IPS-15b (cell line): ENCODE data around the gene FAM13B.
"Not testable (repeated sequence)": the region's sequence is repeated elsewhere in the genome, so short reads cannot be mapped to it uniquely, and the experiment has no call there.

Source experiments
- H3K27me3 ChIP-seq: one replicate; pipeline ENCODE4 v1.6.1; 2013; ENCODE audit warnings: low read length; ENCODE audit not compliant: control insufficient read depth, insufficient read depth
- H3K36me3 ChIP-seq: one replicate; pipeline ENCODE4 v1.6.1; 2013; ENCODE audit warnings: low read length; ENCODE audit not compliant: control insufficient read depth, insufficient read depth
- H3K4me1 ChIP-seq: one replicate; pipeline ENCODE4 v1.6.1; 2013; ENCODE audit warnings: mild to moderate bottlenecking, low read length; ENCODE audit not compliant: control insufficient read depth, insufficient read depth
- H3K4me3 ChIP-seq: one replicate; pipeline ENCODE4 v1.5.1; 2013; ENCODE audit warnings: low read depth, low read length
- H3K9ac ChIP-seq: one replicate; pipeline ENCODE4 v1.6.1; 2013; ENCODE audit warnings: low read depth, mild to moderate bottlenecking, low read length
- H3K9me3 ChIP-seq: one replicate; pipeline ENCODE4 v1.6.1; 2013; ENCODE audit warnings: mild to moderate bottlenecking, low read length; ENCODE audit not compliant: control insufficient read depth, insufficient read depth

Gene FAM13B

DNA sequence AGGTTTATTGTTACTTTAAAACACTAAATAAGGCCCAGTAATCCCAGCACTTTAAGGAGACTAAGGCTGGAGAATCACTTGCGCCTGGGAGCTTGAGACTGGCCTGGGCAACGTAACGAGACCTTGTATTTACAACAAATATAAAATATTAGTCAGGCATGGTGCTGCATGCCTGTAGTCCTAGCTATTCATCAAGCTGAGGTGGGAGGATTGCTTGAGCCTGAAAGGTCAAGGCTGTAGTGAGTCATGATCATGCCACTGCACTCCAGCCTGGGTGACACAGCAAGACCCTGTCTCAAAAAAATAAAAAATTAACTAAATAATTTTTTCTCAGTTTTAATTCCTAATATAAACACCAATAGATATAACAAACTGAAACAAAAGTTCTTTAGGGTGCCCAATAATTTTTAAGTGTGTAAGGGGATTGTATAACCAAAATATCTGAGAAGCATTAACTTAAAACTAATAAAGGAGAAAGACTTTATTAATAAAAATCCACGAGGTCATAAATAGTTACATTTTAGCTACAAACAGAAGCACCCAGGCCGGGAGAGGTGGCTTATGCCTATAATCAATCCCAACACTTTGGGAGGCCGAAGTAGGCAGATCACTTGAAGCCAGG is 32.7 kb downstream of the FAM13B start:
- no peak overlapping the region for H3K4me3 ChIP-seq
- H3K36me3 ChIP-seq, result peaks cover 4% of the 10 kb centered on the region
- H3K9me3 ChIP-seq, result no peaks in the 10 kb centered on the region
- H3K9ac ChIP-seq, result no peak overlapping the region
- no peaks in the 10 kb centered on the region for H3K4me1 ChIP-seq
- no peaks in the 10 kb centered on the region for H3K27me3 ChIP-seq

DNA sequence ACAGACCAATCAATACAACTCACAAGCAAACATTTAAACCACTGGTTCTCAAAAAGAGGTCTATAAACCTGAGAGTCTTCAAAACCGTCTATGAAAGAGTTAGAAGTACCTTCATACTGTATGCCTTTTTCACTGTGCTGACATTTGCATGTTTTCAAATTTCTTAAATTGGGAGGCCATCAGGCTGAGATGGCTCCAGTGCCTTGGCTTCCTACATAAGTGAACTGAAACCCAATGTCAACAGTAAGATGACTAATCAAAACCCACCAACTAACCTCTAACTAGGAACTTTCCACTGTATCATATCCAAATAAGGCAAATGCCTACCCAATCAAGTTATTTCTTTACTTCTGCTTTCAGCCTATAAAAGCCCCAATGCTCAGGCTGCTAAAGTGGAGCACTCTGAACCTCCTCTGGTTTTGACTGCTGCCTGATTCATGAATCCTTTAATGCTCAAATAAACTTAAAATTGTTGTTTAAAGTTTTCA is 35.1 kb downstream of the FAM13B start:
- H3K4me1 ChIP-seq, result no peaks in the 10 kb centered on the region
- no peaks in the 10 kb centered on the region for H3K9me3 ChIP-seq
- H3K9ac ChIP-seq, result no peak overlapping the region
- H3K36me3 ChIP-seq, result no peaks in the 10 kb centered on the region
- no peaks in the 10 kb centered on the region for H3K27me3 ChIP-seq
- no peak overlapping the region for H3K4me3 ChIP-seq

DNA sequence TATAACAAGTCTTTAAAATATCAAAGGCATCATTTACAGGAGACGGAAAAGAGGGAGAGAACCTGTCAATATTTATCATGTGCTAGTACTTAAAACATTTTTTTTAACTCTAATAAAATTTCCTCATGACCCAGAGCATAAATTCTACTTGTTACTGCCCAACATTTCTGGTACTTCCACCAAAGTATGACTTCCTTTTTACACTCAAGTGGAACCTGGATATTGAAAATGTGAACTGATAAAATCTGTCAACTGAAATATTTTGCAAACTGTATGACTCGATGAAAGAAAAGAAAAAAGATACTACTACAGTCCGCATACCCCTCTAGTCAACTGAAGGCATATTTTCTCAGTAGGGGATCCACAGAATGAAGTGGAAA is 37.1 kb downstream of the FAM13B start:
- no peaks in the 10 kb centered on the region for H3K4me1 ChIP-seq
- H3K9ac ChIP-seq, result no peak overlapping the region

DNA sequence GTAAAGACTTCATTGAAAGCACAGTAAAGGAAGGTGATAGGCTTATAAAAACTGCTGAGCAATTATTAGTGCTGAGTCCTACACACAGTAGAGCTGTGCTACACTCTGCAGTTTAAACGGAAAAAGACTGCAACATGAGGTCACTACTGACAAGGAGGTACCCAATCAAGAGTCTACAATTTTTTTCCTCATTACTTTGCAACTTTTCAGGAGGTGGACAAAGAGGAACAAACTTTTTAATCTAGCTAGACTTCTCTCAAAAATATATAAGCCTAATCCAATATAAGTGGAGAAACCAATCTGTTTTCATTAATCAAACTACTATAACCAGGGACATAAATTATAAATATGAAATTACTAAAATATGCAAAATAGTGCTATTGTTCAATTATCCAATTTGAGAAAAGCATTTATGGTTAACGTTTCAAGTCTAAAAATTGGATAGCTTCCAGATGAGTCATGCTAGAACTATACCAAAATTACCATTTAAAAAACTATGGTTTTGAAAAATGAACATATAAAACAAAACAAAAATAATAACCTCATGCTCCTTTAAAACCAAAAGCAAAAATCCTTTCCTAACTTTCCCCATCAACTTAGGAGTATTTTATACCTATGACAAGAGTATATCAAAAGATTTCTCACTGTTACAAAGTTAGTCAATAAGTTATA is 37.7 kb downstream of the FAM13B start:
- no peaks in the 10 kb centered on the region for H3K9me3 ChIP-seq
- no peaks in the 10 kb centered on the region for H3K4me1 ChIP-seq
- H3K9ac ChIP-seq, result no peak overlapping the region
- H3K27me3 ChIP-seq, result no peaks in the 10 kb centered on the region
- H3K36me3 ChIP-seq, result no peaks in the 10 kb centered on the region
- no peak overlapping the region for H3K4me3 ChIP-seq

More for the DNA sequence above, 37.1 kb downstream of the FAM13B start:
- Histone ChIP-seq H3K36me3 (no peaks in the 10 kb centered on the region), H3K27me3 (no peaks in the 10 kb centered on the region), H3K9me3 (no peaks in the 10 kb centered on the region), H3K4me3 (no peak overlapping the region)

DNA sequence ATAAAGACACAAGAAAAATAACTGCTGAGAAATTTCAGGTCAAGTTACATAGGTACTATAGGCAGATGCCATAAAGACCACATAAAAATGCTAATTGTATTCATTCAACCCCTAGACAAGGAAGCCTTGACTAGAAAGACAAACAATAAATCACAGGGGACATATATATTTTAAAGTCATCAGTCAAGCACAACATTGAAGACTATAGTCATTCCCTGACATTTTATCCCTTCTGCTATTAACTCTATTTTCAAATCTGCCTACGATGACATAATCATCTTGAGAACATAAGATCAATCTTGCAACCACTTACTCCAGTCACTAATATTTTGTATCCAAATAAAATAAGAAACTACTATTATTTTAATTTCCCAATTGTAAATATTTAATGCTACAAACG is 38.3 kb downstream of the FAM13B start:
- Histone ChIP-seq H3K4me1 (no peaks in the 10 kb centered on the region), H3K9ac (no peak overlapping the region), H3K27me3 (no peaks in the 10 kb centered on the region)

DNA sequence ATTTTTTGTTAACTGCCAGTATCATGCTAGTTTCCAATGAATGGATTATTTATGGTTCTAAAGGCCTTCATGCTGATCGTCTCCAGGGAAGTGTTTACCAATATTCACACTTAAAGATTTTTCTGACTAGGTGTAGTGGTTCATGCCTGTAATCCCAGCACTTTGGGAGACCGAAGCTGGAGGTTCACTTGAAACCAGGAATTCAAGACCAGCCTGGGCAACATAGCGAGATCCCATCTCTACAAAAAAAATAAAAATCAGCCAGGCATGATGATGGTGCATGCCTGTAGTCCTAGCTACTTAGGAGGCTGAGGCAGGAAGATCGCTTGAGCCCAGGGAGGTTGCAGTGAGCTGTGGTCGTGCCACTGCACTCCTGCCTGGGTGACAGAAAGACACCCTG is 43.5 kb downstream of the FAM13B start:
- no peaks in the 10 kb centered on the region for H3K27me3 ChIP-seq
- H3K36me3 ChIP-seq, result no peaks in the 10 kb centered on the region
- no peaks in the 10 kb centered on the region for H3K4me1 ChIP-seq
- no peak overlapping the region for H3K4me3 ChIP-seq
- no peaks in the 10 kb centered on the region for H3K9me3 ChIP-seq
- H3K9ac ChIP-seq, result no peak overlapping the region

More for the DNA sequence above, 38.3 kb downstream of the FAM13B start:
- H3K36me3 ChIP-seq, result no peaks in the 10 kb centered on the region
- no peak overlapping the region for H3K4me3 ChIP-seq
- no peaks in the 10 kb centered on the region for H3K9me3 ChIP-seq

DNA sequence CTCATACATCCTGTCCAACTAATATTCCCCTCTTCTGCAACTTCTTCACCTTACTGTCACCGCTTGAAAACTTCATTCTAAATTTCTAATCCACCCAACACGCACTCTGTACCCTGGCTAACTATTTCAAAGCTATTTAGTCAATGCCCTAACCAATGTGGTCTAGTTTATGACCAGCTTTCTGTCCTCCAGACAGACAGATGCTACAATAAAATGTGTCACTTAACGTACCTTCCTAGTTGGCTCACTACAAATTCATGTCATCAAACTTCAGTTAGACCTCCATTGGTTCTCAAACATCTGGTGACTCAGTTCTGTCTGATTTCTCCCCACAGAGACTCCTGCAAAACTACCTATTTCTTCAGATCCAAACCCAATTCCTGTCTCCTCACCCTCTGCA is 57.7 kb downstream of the FAM13B start:
- H3K4me1 ChIP-seq, result no peaks in the 10 kb centered on the region
- H3K36me3 ChIP-seq, result no peaks in the 10 kb centered on the region
- H3K9ac ChIP-seq, result no peak overlapping the region
- no peaks in the 10 kb centered on the region for H3K27me3 ChIP-seq
- no peak overlapping the region for H3K4me3 ChIP-seq
- H3K9me3 ChIP-seq, result no peaks in the 10 kb centered on the region

DNA sequence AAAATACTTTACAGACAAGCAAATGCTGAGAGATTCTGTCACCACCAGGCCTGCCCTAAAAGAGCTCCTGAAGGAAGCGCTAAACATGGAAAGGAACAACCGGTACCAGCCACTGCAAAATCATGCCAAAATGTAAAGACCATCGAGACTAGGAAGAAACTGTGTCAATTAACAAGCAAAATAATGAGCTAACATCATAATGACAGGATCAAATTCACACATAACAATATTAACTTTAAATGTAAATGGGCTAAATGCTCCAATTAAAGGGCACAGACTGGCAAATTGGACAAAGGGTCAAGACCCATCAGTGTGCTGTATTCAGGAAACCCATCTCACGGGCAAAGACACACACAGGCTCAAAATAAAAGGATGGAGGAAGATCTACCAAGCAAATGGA is 62.5 kb downstream of the FAM13B start:
- not testable (repeated sequence) for H3K27me3 ChIP-seq, H3K9me3 ChIP-seq, H3K4me1 ChIP-seq, H3K4me3 ChIP-seq, H3K9ac ChIP-seq
- H3K36me3 ChIP-seq, result peaks cover 11% of the 10 kb centered on the region

DNA sequence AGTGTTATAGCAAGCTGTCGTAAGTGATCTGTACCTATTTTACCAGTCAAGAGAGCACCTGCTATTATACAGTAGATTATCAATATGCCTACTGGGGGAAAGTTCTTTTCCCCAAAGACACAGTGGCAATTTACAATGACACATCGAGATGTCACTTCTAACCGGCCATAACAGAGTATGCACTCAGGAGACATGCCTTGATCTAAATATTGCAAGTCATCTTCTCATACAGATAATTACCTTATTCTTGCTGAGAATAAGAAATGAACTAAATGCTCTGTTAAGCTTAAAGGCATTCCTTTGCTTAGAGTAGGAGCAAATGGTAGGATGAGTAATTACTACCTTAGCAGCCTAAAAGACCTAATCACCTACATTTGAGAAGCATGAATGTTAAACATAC is 72.1 kb downstream of the FAM13B start:
- Histone ChIP-seq H3K4me3 (no peak overlapping the region), H3K9ac (no peak overlapping the region), H3K9me3 (no peaks in the 10 kb centered on the region), H3K27me3 (no peaks in the 10 kb centered on the region), H3K36me3 (no peaks in the 10 kb centered on the region), H3K4me1 (no peaks in the 10 kb centered on the region)

DNA sequence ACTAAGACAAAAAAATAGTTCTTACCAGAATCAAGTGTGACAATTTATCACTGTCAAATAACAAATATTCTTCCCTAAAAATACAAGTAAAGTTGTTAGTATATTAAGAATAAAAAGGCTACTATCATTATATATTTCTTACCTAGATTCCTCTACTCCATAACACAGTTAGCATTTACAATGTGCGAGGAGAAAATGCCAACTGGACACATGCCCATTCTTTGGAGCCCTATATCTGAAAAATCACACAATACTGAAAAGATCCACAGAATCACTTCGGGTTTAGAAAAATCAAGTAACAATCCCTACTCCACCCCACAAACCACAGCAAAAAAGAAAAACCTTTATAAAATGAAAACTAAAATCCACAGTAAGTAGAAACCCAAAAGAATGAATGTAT is 72.7 kb downstream of the FAM13B start:
- H3K9ac ChIP-seq, result no peak overlapping the region
- H3K4me3 ChIP-seq, result no peak overlapping the region
- H3K27me3 ChIP-seq, result no peaks in the 10 kb centered on the region
- H3K9me3 ChIP-seq, result no peaks in the 10 kb centered on the region
- H3K36me3 ChIP-seq, result no peaks in the 10 kb centered on the region
- no peaks in the 10 kb centered on the region for H3K4me1 ChIP-seq

DNA sequence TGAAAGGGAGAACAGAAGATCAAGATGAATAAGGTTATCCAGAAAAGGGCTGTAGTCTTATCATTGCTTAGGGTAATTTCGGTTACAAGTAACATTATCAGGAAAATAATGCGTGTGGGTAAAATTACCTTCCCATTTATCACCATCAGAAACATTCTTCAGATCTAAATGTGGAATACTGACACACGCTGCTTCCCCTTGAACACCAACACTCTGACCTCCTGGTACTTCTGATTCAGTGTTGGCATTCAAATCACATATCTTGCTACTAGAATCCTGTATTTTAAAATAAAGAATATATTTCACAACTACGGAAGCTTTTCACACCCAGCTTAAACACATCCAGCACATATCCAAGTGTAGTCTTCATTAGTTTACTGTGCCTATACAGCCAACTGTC is 73.4 kb downstream of the FAM13B start:
- H3K9ac ChIP-seq, result no peak overlapping the region
- H3K9me3 ChIP-seq, result no peaks in the 10 kb centered on the region
- no peaks in the 10 kb centered on the region for H3K36me3 ChIP-seq
- H3K27me3 ChIP-seq, result no peaks in the 10 kb centered on the region
- no peaks in the 10 kb centered on the region for H3K4me1 ChIP-seq
- H3K4me3 ChIP-seq, result no peak overlapping the region

DNA sequence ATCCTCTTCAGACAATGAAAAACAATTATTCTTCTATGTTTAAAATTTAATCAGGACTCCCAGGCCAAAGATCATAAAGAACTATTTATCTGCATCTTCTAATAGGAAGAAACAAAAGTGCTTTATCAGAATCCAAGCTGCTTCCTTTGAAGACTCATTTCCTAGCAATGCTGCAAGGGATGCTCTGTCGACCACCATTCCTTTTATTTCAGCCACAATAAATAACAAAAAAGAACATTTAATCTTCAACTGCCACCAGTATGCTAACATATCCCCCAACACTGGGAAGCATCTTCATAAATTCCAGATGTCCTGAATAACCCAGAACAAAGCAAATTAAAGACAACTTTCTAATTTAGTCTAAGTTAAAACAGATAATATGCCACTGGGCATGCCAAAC is 74.9 kb downstream of the FAM13B start:
- Histone ChIP-seq H3K9ac (no peak overlapping the region), H3K36me3 (peaks cover 4% of the 10 kb centered on the region), H3K27me3 (no peaks in the 10 kb centered on the region), H3K9me3 (no peaks in the 10 kb centered on the region), H3K4me1 (no peaks in the 10 kb centered on the region), H3K4me3 (no peak overlapping the region)
